Stomach (tissue), 4 donors: ENCODE data around the gene PRKCA.

Source experiments
- CTCF ChIP-seq, 7 experiments: fragments of 450-650 bp in 4 of 7; fragments of 200-600 bp in 3 of 7; sonication (generic) in 3 of 7; IDR thresholded peaks; one replicate each; pipeline ENCODE4 v1.5.1; 2016 to 2019; ENCODE audit warnings: antibody characterized with exemption in 7 of 7, control low read depth in 2 of 7, mild to moderate bottlenecking in 1 of 7
- POLR2A ChIP-seq, 4 donors: fragments of 450-650 bp; IDR thresholded peaks; one replicate each; pipeline ENCODE4 v1.6.1; 2016; ENCODE audit warnings: antibody characterized with exemption in 4 of 4, control low read depth in 2 of 4, mild to moderate bottlenecking in 1 of 4, moderate library complexity in 1 of 4
- POLR2AphosphoS5 ChIP-seq, 3 donors: sonication (generic); formaldehyde crosslinking; IDR thresholded peaks; one replicate each; pipeline ENCODE4 v1.6.1; 2016; ENCODE audit warnings: antibody characterized with exemption in 3 of 3

- no peak for TF ChIP-seq POLR2A (IDR thresholded peaks at IDR 0.05)
- TF ChIP-seq CTCF (IDR thresholded peaks at IDR 0.05) = no peak
- no peak for TF ChIP-seq POLR2AphosphoS5 (IDR thresholded peaks at IDR 0.05)
Measured at GRCh38 chr17:66714046-66715023, 411.9 kb downstream of the PRKCA start.
